ENCODE measurements around the gene OAF. TPM values are rescaled to one million over a fixed set of nuclear protein-coding genes. Genes with fewer than 3 reads are reported as not detected.

OAF gene
- polyA plus RNA-seq (2012; ENCODE audit: insufficient read depth, insufficient read length, low read depth), result 43.1 TPM

DNA sequence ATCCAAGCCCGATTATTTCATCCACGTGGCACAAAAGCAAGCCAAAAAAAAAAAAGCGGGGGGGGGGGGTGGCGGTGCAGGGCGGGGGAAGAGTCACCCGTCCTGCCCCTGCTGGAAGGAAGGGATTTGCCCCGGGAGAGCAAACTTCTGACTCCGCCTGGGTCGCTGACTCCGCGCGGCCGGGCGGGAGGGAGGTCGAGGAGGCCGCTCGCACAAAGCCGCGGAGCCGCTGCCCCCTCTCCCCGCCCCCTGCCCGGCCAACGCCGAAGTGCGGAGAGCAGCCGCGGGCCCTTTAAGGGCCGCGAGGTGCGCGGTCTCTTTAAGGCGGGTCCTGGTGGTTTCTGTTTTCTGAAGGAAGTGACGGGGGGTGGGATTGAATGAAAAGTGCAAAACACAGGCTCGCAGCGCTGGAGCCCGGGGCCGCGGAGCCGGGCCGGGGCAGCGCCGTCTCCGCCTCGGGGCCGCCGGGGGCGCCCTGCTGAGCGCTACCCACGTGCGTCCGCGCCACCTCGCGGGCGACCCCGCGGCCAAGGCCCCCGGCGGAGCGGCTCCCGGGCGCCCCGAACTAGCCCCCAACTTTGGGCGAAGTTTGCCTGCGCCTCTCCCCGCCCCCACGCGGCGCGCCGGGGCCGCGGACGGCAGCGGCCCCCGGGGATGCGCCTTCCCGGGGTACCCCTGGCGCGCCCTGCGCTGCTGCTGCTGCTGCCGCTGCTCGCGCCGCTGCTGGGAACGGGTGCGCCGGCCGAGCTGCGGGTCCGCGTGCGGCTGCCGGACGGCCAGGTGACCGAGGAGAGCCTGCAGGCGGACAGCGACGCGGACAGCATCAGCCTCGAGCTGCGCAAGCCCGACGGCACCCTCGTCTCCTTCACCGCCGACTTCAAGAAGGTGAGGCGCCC is at the start of gene OAF:
OAF (plus strand) TSS at position 407 of the 896 bp plus-strand sequence; CDS start at position 655, 248 bp downstream.
- Histone ChIP-seq H3K27me3 (no peaks in the 10 kb centered on the region), H3K4me3 (ENCODE audit: low read depth, low read length) (peak within 1 kb of the TSS; percentile 77), H3K36me3 (no peaks in the 10 kb centered on the region), H3K4me1 (peaks cover 12% of the 10 kb centered on the region), H3K9me3 (no peaks in the 10 kb centered on the region)
- TF ChIP-seq, protein P1, sequence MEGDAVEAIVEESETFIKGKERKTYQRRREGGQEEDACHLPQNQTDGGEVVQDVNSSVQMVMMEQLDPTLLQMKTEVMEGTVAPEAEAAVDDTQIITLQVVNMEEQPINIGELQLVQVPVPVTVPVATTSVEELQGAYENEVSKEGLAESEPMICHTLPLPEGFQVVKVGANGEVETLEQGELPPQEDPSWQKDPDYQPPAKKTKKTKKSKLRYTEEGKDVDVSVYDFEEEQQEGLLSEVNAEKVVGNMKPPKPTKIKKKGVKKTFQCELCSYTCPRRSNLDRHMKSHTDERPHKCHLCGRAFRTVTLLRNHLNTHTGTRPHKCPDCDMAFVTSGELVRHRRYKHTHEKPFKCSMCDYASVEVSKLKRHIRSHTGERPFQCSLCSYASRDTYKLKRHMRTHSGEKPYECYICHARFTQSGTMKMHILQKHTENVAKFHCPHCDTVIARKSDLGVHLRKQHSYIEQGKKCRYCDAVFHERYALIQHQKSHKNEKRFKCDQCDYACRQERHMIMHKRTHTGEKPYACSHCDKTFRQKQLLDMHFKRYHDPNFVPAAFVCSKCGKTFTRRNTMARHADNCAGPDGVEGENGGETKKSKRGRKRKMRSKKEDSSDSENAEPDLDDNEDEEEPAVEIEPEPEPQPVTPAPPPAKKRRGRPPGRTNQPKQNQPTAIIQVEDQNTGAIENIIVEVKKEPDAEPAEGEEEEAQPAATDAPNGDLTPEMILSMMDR (IDR thresholded peaks at IDR 0.05; ENCODE audit: low read depth, low read length), result no peak
- DNase-seq, result peak; percentile 84

DNA sequence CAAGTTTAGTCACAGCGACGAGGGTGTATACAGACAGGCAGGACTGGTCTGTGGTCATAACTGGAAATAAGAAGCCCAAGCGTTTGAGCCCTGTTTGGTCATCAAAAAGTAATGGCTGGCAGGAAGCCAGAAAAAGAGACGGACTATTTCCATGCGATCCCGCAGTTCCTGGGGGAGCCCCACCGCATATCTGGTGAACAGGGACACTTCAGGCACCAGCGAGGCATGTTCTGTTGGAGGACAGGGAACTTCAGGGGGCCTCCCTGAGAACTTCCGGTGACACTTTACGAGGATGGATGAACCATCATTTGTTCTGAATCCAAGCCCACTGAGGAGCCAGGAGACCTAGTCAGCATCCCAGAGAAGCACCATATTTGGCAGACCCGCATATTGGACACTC is 43.2 kb upstream of the OAF start:
- H3K4me3 ChIP-seq (ENCODE audit: low read depth, low read length), result no peak overlapping the region
- H3K9me3 ChIP-seq, result no peaks in the 10 kb centered on the region
- TF ChIP-seq, protein P1 (IDR thresholded peaks at IDR 0.05; ENCODE audit: low read depth, low read length), result no peak
- DNase-seq, result no peak
- no peaks in the 10 kb centered on the region for H3K4me1 ChIP-seq
- no peaks in the 10 kb centered on the region for H3K36me3 ChIP-seq
- H3K27me3 ChIP-seq, result no peaks in the 10 kb centered on the region

DNA sequence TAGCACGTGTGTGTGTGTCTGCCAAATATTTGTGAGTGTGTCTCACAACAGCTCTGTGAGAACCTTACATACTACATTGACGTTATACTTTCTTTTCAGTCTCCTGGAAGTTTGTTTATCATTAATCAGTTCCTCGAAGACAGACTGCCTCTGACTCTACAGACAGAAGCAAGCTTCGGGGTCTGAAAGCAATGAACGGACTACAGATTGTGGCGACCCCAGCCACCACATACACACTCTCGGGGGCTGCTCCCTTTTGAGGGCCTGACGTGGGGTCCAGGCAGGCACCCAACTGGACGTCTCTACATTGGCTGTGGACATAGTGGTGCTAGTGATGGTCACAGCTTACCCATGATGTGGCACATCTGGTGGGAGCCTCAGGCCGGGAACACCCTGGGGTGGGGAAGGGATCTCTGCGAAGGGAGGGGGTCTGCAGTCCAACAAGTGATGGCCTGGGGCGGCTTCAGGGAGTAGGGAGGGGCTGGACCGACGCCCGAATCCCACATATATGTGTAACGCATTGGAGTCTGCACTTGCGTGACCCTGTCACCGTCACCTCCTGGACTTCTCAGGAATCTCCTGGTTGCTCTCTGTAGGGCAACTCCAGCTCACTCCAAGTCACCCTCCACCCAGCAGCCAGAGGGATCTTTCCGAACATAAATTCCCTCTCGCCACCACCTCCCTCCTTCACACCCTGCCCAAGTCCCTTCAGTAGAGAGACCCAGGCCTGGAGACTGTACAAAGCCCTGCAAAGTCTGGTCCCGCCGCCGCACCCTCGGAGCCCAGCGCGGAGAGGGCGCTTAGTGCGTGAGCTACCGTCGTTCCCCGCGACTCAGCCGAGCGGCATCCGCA is 42.5 kb upstream of the OAF start:
- peak overlapping the region; percentile 64 for H3K4me3 ChIP-seq (ENCODE audit: low read depth, low read length)
- no peaks in the 10 kb centered on the region for H3K9me3 ChIP-seq
- H3K27me3 ChIP-seq, result no peaks in the 10 kb centered on the region
- H3K36me3 ChIP-seq, result no peaks in the 10 kb centered on the region
- no peaks in the 10 kb centered on the region for H3K4me1 ChIP-seq
- DNase-seq, result no peak
- TF ChIP-seq, protein P1 (IDR thresholded peaks at IDR 0.05; ENCODE audit: low read depth, low read length), result no peak

DNA sequence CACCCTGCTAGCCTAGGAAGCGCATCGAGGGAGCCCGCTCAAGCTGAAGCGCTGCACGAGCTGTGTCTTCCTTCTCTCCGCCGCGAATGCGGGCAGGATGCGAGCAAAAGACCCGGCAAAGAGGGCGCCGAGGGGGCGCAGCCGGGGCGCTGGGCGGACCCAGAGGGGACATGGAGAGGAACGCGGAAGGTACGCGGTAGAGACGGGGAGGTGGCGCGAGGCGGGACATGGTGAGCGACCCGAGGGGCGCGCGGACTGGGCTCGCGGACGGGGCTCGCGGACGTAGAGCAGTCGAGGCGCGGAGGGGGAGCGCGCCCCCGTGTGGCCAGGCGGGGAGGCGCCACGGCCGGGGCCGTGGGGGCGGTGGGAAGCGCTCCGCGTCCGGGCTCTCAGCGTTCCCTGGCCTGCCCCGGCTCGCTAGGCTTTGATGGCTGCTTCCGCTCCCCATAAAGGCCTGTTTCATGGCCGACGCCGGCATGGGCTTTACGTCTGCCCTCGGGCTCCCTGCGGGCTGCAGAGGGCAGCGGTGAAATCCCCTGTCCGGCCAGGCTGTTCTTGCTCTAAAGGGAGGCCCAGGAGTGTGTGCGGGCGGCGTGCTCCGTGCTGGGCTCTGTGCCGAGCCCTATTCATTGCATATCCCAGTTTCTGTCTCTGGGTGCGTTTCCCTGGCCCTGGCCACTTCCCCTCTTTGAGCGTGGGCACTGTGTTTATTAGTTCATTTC is 41.7 kb upstream of the OAF start:
- no peaks in the 10 kb centered on the region for H3K4me1 ChIP-seq
- peak; percentile 82 for DNase-seq
- no peaks in the 10 kb centered on the region for H3K27me3 ChIP-seq
- H3K36me3 ChIP-seq, result no peaks in the 10 kb centered on the region
- no peaks in the 10 kb centered on the region for H3K9me3 ChIP-seq
- H3K4me3 ChIP-seq (ENCODE audit: low read depth, low read length), result peak overlapping the region; percentile 64
- TF ChIP-seq, protein P1 (IDR thresholded peaks at IDR 0.05; ENCODE audit: low read depth, low read length), result peak; percentile 62

DNA sequence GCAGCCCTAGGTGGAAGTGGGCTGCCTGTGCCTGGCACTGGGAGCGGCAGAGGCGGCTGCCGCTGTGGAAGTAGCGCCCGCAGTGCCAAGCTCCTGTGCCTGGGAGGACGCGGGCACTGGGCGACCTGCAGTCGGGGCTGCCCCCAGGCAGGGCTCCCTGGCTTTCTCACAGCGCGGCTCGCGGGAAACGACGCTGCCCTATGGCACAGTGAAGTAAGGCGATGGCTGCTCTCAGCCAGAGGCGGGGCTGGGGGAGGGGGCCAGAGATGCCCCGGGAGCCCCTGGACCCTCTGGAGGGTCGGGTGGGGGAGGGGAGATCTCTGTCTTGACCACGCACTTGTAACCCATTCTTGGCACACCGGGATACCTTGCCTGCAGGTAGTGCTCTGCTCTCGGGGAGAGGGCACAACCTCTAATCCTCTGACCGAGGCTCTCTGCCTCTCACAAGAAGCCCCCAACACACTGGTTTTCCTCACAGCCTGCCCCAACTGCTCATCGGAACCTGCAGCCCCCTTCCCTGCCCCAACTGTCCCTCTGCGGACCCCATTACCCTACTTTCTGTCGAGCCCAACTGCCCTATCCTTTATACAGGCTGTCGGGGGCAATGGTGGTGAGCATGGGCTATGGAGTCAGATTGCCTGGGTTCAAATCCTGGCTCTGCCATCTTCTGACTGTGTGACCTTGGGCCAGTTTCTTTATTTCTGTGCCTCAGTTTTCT is 40.7 kb upstream of the OAF start:
- Histone ChIP-seq H3K4me3 (ENCODE audit: low read depth, low read length) (no peak overlapping the region), H3K4me1 (no peaks in the 10 kb centered on the region), H3K36me3 (no peaks in the 10 kb centered on the region), H3K27me3 (no peaks in the 10 kb centered on the region), H3K9me3 (no peaks in the 10 kb centered on the region)
- no peak for DNase-seq
- TF ChIP-seq, protein P1 (IDR thresholded peaks at IDR 0.05; ENCODE audit: low read depth, low read length), result no peak

Measured in BE2C (cell line).